ENCODE measurements around the gene COL4A2.

GRCh38 chr13:110300090-110300815 is 6.8 kb upstream of the COL4A2 start:
- TF ChIP-seq ZNF654 (tag by site-specific recombination; IDR thresholded peaks at IDR 0.05; ENCODE audit: low read depth) (no peak), ZNF621 (tag by site-specific recombination; IDR thresholded peaks at IDR 0.05) (no peak), ZNF76 (tag by site-specific recombination; IDR thresholded peaks at IDR 0.05; ENCODE audit: borderline replicate concordance, low read depth) (no peak), CTCF (tag by site-specific recombination; IDR thresholded peaks at IDR 0.05) (no peak), ZNF302 (tag by site-specific recombination; IDR thresholded peaks at IDR 0.05; ENCODE audit: low read depth) (no peak), ZFP69B (tag by site-specific recombination; IDR thresholded peaks at IDR 0.05) (no peak), ZBTB21 (tag by site-specific recombination; IDR thresholded peaks at IDR 0.05) (no peak), HOXD13 (CRISPR knock-in tag; IDR thresholded peaks at IDR 0.05; ENCODE audit: borderline replicate concordance) (no peak), TRIM28 (IDR thresholded peaks at IDR 0.05; ENCODE audit: borderline replicate concordance, low read length) (no peak), MYNN (tag by site-specific recombination; IDR thresholded peaks at IDR 0.05; ENCODE audit: borderline replicate concordance) (no peak)
